Ascending aorta (tissue), 2 donors: ENCODE results near the gene FAM110D. TPM values are rescaled to one million over a fixed set of nuclear protein-coding genes. Genes with fewer than 3 reads are reported as not detected.
A peak's percentile ranks its signal among the peaks of the same experiment; 100 is the strongest.

Experiments used
- DNase-seq, 2 donors: peaks; one replicate each; pipeline ENCODE4 v3.0.0-alpha.2; 2019; ENCODE audit warnings: low spot score in 2 of 2
- H3K27ac ChIP-seq, 2 donors: fragments of 200-600 bp; sonication (generic); one replicate each; pipeline ENCODE4 v1.5.1; 2016 to 2017; ENCODE audit warnings: mild to moderate bottlenecking in 1 of 2
- H3K27me3 ChIP-seq: fragments of 200-600 bp; sonication (generic); one replicate; pipeline ENCODE4 v1.5.1; 2017
- H3K36me3 ChIP-seq, 2 donors: fragments of 200-600 bp; sonication (generic); one replicate each; pipeline ENCODE4 v1.5.1; 2016
- H3K4me1 ChIP-seq, 2 donors: fragments of 200-600 bp; sonication (generic); one replicate each; pipeline ENCODE4 v1.5.1; 2016 to 2017; ENCODE audit warnings: mild to moderate bottlenecking in 1 of 2
- H3K4me3 ChIP-seq, 2 donors: fragments of 200-600 bp; sonication (generic); one replicate each; pipeline ENCODE4 v1.5.1; 2016 to 2017; ENCODE audit warnings: mild to moderate bottlenecking in 1 of 2
- H3K9me3 ChIP-seq, 2 donors: fragments of 200-600 bp; sonication (generic); one replicate each; pipeline ENCODE4 v1.5.1; 2016
- CTCF ChIP-seq, 3 experiments: fragments of 200-600 bp in 2 of 3; fragments of 450-650 bp in 1 of 3; sonication (generic) in 2 of 3; IDR thresholded peaks; one replicate each; pipeline ENCODE4 v1.5.1; 2016 to 2019; ENCODE audit warnings: antibody characterized with exemption in 3 of 3, mild to moderate bottlenecking in 1 of 3, moderate library complexity in 1 of 3
- intact Hi-C: fragments of 100-400 bp; cut with DNase I; formaldehyde crosslinking; loops from one replicate; pipeline ENCODE4 v1.15.1; 2023
- total RNA-seq: library from RNA; depleted of rRNA; stranded (reverse); fragments of >200 nt; gene quantifications from one replicate; pipeline ENCODE4 v1.1.0, GENCODE V29; 2016

The FAM110D gene
- total RNA-seq, 1 donor from 2014 or later = 60.0 TPM

DNA sequence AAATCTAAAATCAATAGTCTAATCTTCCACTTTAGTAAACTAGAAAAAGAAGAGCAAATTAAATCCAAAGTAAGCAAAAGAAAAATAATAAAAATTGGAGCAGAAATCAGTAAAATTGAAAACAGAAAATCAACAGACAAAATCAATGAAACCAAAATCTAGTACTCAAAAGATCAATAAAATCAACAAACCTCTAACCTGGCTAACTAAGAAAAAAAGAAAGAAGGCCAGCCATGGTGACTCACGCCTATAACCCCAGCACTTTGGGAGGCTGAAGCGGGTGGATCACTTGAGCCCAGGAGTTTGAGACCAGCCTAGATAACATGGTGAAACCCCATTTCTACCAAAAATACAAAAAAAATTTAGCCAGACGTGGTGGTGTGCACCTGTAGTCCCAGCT is 24.4 kb upstream of the FAM110D start:
- H3K27me3 ChIP-seq = no peaks in the 10 kb centered on the region
- H3K4me3 ChIP-seq = no peak overlapping the region
- H3K9me3 ChIP-seq = no peaks in the 10 kb centered on the region
- DNase-seq = no peak
- H3K36me3 ChIP-seq = no peaks in the 10 kb centered on the region
- H3K27ac ChIP-seq = no peak overlapping the region
- intact Hi-C loops = no loop called here
- no peak for TF ChIP-seq CTCF (IDR thresholded peaks at IDR 0.05)
- H3K4me1 ChIP-seq = no peaks in the 10 kb centered on the region

GRCh38 chr1:26138974-26139558 is 19.8 kb upstream of the FAM110D start:
- no peak overlapping the region for H3K27ac ChIP-seq
- no peak overlapping the region for H3K4me3 ChIP-seq
- no peaks in the 10 kb centered on the region for H3K4me1 ChIP-seq
- intact Hi-C loops = no loop called here
- H3K36me3 ChIP-seq = no peaks in the 10 kb centered on the region
- no peaks in the 10 kb centered on the region for H3K9me3 ChIP-seq
- TF ChIP-seq CTCF (IDR thresholded peaks at IDR 0.05) = no peak
- DNase-seq = no peak
- no peaks in the 10 kb centered on the region for H3K27me3 ChIP-seq

- Histone ChIP-seq H3K9me3 (no peaks in the 10 kb centered on the region), H3K36me3 (no peaks in the 10 kb centered on the region), H3K27me3 (peaks cover 5% of the 10 kb centered on the region), H3K4me3 (peak overlapping the region in 1 of 2 donors; percentile 17), H3K27ac (no peak overlapping the region), H3K4me1 (no peaks in the 10 kb centered on the region)
- intact Hi-C loops = no loop called here
- TF ChIP-seq CTCF (IDR thresholded peaks at IDR 0.05) = no peak
- no peak for DNase-seq
These were observed 16.7 kb upstream of the FAM110D start for GRCh38 chr1:26142159-26142558.

DNA sequence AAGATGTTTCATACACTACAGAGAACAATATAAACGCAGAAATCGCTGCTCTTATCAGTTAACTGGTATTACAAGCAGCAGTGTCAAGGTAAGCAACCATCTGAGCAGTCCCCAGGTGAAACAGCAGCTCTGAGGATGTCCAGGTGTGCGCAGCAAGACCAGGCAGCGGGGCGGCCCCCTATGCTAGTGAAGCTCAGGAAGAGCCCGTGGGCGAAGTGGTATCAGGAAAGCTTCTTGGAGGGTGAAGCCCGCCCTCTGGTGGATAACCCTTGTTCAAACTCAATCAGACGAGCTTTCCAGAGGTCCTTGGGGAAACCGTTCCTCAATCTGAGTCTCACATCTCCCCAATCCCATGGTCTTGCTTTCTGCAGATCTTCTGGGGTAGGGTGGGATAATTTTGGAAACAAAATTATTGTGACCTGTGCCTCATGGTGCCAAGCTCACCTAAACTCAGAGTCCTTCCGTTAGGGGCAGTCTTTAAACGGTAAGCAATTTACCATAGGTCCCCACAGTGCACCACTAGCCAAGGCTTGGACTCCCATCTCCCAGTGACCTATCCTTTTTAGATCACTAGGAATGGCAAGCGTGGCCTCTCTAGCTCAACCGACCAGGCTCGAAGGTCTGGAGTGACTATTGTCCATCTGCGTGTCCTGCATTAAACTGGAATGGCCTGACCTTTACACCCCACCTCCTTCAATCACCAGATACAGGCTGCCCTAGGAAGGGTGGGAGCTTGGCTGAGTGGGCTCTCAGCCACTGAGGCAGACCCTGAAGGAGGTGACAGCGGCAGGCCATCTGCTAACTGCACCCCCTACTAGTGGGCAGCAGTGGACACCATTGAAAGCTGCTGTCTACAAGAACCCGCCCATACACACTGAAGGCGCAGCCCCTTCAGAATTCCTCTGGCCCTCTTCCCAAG is 13.6 kb upstream of the FAM110D start:
- H3K4me1 ChIP-seq = no peaks in the 10 kb centered on the region
- peak in 1 of 2 donors; percentile 88 for DNase-seq
- no peaks in the 10 kb centered on the region for H3K36me3 ChIP-seq
- peak; percentile 57 to 78 (median 75) for TF ChIP-seq CTCF (IDR thresholded peaks at IDR 0.05)
- H3K27me3 ChIP-seq = peaks cover 5% of the 10 kb centered on the region
- H3K27ac ChIP-seq = no peak overlapping the region
- no peak overlapping the region for H3K4me3 ChIP-seq
- intact Hi-C loops = loop anchor here (1.0 kb wide), 2 partner anchors 40 to 109 kb away; no protein-coding TSS in a partner anchor
- no peaks in the 10 kb centered on the region for H3K9me3 ChIP-seq

- peaks cover 5% of the 10 kb centered on the region for H3K27me3 ChIP-seq
- H3K9me3 ChIP-seq = no peaks in the 10 kb centered on the region
- H3K27ac ChIP-seq = no peak overlapping the region
- H3K36me3 ChIP-seq = no peaks in the 10 kb centered on the region
- H3K4me3 ChIP-seq = no peak overlapping the region
- H3K4me1 ChIP-seq = no peaks in the 10 kb centered on the region
- no peak for DNase-seq
- TF ChIP-seq CTCF (IDR thresholded peaks at IDR 0.05) = no peak
- intact Hi-C loops = loop anchor here (1.0 kb wide), 2 partner anchors 41 to 110 kb away; no protein-coding TSS in a partner anchor
These were observed 13.0 kb upstream of the FAM110D start for GRCh38 chr1:26145960-26146294.
